NCI-H748 treated with DMSO at 0.1 percent for 48 hours (cell line): ENCODE data around the gene NANOGP8.
"Not testable (repeated sequence)": the region's sequence is repeated elsewhere in the genome, so short reads cannot be mapped to it uniquely, and the experiment has no call there.

Experiments
- DNase-seq: peaks from one replicate; lab custom pipeline; 2025; lab: John Stamatoyannopoulos, UW

The NANOGP8 gene, protein sequence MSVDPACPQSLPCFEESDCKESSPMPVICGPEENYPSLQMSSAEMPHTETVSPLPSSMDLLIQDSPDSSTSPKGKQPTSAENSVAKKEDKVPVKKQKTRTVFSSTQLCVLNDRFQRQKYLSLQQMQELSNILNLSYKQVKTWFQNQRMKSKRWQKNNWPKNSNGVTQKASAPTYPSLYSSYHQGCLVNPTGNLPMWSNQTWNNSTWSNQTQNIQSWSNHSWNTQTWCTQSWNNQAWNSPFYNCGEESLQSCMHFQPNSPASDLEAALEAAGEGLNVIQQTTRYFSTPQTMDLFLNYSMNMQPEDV

DNA sequence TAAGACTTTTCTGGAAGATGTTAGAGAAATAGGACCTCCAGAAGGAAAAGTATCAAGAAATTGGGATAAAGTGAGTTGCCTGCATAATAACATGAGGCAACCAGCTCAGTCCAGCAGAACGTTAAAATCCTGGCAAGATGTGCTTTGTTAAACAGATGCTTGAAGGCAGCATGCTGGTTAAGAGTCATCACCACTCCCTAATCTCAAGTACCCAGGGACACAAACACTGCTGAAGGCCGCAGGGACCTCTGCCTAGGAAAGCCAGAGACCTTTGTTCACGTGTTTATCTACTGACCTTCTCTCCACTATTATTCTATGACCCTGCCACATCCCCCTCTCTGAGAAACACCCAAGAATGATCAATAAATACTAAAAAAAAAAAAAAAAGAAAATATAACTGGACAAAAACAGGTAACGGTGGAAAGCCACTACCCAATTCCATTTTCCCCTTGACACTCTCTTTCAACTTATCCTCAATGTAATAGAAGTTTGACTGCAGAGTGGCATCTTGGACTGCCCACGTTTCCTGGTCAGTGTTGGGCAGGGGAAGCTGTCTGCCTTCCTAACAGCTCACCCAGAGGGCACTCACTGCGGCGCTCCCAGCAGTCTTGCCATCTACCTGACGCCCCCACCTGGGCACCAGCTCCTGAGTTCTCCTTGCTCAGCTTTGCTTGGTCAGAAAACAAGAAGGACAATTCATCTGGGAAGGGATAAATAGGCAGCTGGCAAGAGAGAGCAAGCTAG, at the start of gene NANOGP8:
NANOGP8 (minus strand) TSS at position 120 of the 744 bp plus-strand sequence. CDS start 185 bp downstream, outside the sequence.
- DNase-seq, result not testable (repeated sequence)

DNA sequence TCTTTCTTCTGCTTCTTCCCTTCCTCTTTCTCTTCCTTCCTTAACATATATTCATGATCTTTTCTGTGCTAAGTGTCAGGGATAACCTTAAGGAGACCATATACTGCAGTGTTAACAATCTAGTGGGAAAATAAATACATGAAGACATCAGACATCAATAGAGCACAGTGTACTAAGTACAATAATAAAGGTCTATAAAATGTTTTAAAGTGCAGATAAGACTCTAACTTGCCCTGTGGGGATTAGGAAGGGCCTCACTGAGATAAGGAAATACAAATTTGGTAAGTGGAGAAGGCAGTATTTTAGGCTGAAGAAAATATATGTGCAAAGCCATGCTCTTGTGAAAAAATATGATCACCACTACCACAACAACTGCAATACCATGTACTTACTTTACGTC, 49.2 kb upstream of the NANOGP8 start:
- DNase-seq, result no peak

DNA sequence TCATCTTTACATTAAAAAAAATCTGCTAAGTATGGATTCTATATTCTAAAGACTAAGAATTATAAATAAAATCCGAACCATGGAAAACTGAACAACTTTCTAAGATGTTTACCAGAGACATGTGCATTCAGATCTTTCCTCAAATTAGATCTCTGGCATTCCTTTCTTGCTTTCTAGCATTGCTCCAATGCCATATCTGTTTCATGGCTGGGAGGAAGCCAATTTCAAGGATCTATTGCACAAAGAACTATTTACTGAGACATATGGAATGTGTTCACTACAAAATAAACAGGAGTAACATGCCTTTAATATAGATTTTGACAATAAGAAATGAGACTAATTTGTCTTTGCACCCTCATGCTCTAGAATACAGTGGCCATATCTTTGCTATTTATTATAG, 45.1 kb upstream of the NANOGP8 start:
- DNase-seq, result no peak

DNA sequence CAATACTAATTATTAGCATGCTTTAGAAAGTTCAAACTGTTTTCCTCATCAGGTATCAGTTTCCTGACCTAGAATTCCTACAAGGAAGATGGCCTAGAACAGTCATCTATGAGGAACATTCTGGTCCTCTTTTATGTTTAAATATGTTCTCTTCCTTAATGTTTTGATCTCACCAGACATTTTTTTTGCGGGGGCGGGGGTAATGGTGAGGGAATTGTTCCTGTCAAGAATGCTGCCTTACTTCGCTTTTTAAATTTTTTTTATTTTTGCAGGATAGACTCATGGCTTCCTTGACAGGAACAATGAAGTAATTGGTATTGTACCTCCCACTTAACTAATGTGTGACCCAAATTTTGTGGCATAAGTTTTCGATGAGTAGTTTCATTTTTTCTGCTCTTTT, 44.3 kb upstream of the NANOGP8 start:
- no peak for DNase-seq

DNA sequence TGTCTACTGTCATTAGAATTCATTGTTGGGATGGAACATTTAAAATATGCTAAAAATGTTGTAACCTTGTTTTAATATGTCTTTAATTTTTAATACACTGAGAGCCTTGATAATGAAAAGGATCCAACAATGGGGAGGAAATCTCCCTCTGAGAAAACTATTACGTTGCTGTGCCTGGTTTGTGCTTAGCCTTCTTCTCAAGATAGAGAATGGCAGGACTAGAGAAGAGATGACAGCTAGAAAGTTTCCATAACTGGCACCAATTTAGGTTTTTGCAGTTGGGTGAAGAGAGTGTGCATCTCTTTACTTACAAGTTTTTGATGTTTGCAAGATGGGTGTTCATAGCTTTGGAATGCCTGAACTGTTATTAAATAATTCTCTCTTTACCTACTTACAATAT, 42.6 kb upstream of the NANOGP8 start:
- DNase-seq, result no peak

DNA sequence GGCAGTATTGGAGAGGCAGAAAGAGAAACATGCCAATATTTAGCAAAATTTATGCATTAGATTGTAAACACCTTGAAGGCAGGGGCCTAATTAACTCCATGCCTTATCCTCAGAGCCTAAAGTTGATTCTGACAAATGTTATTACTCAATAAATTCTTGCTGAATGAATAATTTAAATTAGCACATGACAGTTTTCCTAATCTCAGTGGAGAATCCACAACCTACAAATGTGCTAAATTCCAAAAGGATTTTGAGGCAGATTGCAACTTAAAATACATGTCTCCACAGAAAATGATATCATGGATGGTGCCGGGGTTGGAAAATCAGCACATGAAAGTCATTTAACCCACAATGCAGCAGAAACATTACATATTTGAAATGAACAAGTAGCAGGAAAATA, 41.1 kb upstream of the NANOGP8 start:
- DNase-seq, result no peak

DNA sequence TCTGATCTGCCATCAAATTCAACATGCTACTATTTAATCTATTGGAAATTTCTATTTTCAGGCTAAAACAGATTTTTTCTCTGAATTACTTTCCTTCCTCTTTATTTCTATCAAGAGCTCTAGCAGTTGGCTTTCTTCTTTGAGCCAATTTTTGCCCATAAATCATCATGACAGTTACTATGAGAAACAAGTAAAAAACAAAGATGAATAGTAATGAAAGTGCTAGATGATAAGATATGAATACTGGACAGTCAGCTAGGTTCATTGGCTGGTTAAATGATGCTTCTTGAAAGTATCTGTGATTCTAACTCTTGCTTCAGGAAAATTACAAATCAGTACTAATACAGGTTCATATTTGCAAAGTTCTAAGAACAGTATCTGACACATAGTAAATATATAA, 38.6 kb upstream of the NANOGP8 start:
- no peak for DNase-seq

DNA sequence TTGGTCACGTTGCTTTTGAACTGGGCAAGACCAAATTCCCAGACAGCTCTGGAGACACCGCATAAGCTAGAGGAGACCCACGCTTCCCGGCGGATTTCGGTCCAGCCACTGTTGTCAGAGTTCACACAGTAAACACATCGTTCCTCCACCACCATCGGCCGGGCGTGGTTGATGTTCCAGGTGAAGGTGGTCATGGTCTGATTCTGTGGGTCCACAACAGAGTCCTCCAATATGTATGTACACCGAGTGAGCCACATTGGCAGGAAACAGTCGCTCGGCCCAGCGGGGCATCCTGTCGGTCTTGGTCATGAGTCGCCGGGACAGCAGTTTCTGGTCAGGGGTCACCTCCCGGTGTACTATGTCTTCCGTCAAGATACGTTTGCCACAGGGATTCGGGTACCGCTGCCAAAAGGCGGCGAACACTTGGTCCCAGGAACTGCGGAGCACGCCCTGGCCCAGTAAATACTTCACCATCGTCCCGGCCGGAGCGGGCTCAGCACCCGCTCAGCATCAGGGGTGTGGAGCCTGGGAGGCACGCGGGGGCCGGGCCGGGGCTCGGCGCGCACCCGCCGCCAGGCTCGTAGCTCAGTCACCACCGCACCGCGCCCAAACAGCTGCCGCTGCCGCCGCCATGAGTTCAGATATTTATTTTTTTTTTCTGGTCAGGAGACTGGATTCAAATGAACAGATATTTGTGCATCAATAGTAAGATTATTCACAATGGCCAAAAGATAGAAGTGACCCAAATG, 36.7 kb upstream of the NANOGP8 start:
- DNase-seq, result no peak

DNA sequence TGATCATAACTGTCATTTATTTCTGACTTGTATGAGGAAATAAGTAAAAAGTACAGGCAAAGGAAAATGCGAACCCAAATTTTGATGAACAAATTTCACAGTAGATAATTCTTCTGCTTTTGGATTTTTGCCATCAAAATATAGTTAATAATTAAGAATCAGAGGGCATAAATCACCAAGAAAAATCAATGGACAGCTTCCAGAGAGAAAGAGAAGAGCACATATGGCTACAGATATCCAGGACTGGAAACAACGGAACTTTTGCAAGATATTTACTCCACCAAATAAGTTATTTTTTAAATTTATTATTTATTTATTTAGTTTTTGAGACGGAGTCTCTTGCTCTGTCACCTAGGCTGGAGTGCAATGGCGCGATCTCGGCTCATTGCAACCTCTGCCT, 35.1 kb upstream of the NANOGP8 start:
- no peak for DNase-seq

DNA sequence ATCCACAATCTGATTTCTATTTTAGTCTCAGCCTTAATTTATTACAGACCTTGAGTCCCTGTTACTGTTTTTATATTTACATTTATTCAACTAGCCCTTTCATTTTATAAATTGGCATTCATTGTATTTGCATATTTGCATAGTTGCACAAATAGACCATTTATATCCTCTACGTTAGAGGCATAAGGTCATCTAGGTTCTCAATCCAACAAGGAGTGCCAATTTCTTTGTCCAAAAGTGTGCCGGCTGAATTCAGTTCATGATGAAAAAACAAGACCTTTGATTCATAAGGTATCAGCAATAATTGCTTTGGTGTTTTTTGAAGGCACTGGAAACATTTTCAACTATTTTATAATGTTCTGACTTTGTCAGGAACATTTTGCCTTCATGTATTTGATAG, 33.9 kb upstream of the NANOGP8 start:
- DNase-seq, result no peak

DNA sequence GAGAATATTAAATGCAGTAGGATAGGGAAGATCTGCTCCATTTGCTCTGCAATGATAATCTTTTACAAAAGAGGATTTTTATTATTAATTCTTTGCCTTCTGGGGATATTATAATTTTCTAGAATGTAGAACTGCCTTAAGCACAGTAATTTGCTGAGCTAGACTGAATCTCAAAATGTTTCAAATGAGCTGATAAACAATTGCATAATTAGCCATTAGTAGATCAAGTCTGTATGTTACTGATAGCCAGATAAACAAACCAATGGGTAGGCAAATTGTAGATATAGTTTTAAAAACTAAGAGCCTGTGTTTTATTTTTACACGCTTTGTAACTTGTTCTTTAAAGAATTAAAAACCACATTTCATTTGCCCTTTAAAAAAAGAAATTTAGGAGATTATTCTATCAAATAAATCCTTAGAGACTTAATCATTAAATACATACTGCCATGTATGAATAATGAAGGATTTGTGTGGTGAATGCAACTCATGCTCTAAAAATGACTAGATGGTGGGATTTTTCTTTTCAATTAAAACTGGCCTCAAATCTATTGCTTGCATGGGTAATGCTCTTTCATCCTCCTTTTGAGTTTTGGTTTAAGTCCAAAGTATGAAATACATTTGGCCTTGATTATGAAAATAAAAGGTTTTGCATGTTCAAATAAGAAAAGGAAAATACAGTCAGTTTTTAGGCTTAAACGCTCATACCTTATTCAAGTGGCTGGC, 32.6 kb upstream of the NANOGP8 start:
- DNase-seq, result no peak

DNA sequence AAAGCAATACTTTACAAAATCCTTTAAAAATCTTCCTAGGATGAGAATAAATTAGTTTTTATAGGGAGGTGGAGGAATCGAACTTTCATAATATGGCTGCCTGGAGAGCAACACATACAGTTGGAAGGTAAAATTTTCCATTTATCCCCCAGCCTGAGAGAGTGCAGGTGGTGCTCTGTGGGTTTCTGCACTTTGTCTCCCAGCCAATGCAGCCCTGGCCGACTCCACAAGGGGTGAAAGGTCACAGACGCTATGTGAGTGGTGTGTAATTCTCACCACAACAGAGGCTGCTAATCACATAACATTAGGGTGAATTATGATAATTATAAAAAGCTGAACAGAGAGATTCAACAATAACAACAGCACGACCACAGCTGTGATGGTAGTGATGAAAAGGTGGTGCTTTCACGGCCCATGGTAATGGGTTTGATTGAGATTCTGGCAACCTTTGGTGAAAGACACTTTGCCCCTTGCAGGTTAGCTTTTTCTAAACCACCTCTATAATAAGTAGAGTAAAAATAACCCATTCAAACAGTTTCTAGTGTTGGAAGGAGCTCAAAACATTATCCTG, 30.1 kb upstream of the NANOGP8 start:
- no peak for DNase-seq

DNA sequence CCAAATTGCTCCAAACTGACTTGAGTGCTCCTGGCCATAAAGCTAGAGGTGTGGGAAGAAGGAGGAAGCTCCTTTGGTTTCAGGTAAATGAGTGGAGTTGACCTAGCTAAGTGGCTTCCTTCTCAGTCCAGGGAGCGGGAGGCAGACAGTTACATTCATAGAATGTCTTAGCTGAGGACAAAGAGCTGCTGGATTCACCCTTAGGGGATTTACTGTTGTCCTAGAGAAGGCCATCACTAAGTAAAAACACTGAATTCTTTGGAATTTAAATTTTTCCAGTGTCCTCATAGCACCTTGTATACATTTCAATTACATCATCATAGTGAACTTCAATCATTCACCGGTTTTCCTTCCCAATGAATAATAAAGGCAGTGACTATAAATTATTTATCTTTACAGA, 27.3 kb upstream of the NANOGP8 start:
- no peak for DNase-seq

DNA sequence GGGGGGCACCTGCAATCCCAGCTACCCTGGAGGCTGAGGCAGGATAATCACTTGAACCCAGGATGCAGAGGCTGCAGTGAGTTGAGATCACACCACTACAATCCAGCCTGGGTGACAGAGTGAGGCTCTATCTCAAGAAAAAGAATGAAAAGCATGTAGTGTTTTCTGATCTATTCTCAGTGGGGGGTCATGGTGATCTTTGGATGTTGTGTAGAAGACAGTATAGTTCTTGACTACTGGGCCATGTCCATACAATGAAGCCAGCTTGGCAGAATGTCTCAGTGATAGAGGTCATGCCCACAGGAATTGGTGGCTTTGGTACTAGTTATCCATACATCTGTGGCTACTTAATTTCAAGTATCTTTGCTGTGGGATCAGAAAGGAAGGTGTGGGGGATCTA, 26.8 kb upstream of the NANOGP8 start:
- no peak for DNase-seq

DNA sequence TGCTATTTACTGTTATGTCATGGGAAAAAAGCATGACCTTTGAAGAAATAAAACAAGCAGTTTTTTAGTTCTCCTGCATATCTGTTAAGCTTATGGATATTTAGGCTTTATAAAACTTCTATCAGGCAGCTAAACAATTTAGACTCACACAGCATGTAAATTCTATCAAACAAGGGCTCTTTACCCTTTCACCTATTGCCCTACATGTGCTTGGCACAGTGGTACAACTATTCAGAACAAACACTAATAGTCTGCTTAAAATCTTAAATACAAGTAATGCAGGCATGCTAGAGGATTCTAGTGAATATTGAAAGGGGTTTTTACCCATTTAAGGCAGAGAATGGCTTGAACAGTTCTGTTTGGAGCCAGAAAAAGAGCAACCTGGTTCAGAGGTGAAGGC, 23.4 kb upstream of the NANOGP8 start:
- no peak for DNase-seq

DNA sequence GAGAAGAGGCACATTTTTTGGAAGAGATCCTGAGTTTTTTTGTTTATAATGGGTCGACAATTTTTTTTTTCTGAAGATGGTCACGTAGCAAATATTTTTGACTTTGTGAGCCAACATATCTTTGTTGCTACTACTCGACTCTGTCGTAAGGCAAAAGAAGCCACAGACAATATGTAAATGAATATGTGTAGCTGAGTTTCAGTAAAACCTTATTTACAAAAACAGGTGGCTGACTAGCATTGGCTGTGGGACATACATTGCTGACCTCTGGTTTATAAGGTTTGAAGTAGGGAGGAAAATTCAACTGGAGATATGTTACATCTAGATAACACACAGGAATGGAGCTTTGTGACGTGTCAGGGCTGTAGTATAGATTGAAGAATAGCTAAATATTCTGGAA, 22.5 kb upstream of the NANOGP8 start:
- DNase-seq, result no peak

DNA sequence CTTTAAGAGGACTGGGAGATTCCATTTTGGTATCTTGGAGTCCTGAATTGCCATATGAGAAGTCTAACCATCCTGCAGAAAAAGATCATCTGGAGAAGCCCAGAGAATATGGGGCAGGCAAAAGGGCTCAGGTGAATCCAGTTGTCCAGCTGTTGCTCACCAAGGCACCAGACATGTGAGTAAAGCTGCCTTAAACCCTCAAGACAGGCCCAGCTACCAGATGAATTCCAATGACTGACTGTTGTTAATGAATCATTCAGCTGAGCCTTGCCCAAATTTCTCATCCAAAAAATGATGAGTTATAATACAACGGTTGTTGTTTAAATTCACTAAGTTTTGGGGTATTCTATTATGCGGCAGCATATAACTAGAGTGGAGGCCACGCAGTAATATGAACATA, 22.0 kb upstream of the NANOGP8 start:
- no peak for DNase-seq

DNA sequence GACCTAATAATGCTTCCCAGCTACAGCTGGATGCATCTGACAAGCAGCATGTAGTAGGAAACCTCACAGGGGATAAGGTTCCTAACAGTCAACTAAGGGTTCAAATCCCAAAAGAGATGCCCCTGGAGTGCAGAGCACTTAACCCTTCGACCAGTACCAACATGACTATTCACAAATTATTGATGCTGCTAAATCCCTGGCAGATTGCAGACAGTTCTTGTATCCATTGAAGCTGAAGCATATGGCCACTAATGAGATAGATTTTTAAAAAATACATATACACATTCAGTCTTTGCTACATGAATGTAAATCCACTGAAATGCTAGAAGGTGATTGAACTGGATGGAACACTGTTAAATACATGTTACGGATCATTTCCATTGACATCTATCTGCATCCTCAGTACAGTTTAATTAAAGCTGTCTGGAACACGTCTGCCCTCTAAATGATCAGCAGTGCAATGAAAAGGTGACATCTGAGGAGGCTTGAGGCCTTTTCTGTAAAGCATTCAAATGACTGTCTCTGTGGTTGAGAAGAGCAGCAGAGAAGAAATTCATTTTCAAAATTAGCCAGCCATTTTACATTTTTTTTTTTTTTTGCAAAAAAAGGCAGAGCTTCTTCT, 19.5 kb upstream of the NANOGP8 start:
- no peak for DNase-seq

DNA sequence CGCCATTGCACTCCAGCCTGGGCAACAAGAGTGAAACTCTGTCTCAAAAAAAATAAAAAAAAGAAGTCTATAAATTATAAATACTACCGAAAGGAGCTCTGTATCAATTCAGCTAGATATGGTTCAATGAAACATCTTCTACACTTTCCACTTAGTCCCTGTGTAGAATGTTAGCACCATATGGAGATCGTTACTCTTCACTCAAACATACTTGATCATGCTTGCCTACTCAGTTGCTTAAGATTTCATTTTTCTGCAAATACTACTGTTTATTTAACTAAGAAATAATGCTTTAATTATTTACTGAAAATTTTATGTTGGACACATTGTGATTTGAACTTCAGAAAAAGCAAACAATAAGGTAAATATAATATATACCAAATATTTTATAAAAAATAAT, 17.1 kb upstream of the NANOGP8 start:
- no peak for DNase-seq

DNA sequence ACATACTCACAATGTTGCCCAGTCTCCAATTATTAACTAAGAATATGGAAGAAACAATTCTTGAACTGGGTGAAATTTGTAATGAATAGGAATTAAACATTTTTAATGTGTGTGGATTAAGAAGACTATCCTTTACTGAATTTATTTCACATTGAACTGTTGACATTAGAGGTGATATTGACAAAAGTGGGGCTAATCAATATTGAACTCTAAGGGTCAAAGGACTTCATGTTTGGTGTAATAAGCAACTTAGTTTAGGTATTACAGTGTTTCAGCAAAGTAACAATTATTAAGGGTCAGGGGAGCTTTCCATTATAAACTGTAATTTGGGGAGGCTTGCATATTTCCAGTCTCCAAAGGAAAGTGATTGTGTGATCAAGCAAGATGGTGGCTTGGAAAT, 16.2 kb upstream of the NANOGP8 start:
- no peak for DNase-seq

DNA sequence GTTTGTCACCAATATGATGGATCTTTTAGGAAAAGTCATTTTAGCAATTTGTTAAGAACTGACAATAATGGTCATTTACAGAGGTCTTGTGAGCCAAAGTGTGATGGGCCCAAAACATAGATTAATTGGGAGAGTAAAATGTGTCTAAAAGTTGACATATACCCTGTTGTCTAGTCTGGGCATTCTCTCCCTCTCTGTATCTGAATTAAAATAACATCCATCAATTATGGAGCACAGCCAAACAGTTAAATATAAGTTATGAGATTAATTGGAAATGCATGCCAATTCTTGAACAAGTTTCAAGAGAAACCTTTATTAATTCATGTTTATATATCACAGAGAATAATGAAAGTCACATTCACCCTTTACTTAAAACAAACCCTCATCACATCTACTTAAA, 13.6 kb upstream of the NANOGP8 start:
- DNase-seq, result no peak

DNA sequence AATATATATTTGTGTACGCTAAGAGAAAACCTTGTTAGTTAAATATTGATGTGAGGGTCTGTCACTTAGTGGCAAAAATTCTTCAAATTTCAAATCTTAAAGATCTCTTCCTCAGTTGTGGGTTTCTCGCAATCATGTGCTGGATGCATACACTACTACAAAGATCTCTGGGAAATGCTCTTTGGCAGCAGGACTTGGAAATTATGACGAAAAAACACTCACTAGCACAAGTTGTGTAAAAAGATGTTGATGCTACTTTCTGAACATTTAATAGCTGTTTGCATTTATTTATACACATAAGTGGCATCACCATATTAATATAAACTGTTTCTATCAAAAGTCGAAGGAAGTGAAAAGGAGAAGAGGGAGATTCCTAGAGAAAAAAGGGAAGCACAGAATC, 10.8 kb upstream of the NANOGP8 start:
- no peak for DNase-seq
